Measurements from ENCODE around the gene MBOAT2. TPM values are rescaled to one million over a fixed set of nuclear protein-coding genes. Genes with fewer than 3 reads are reported as not detected.

Gene MBOAT2
- total RNA-seq, 1 experiment from 2014 or later: 16.8 TPM

DNA sequence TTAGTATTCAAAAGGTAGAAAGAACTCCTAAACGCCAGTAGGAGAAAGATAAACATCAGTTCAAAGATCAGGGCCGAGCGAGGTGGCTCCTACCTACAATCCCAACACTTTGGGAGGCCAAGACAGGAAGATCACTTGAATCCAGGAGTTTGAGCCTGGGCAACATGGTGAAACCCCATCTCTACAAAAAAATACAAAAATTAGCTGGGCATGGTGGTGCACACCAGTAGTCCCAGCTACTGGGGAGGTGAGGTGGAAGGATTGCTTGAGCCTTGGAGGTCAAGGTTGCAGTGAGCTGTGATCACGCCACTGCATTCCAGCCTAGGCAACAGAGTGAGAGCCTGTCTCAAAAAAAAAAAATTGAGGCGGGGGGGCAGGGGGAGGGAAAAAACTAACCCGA lies 40.6 kb downstream of the MBOAT2 start:
- peaks cover 3% of the 10 kb centered on the region; the same call in 1 of the 2 replicates for H4K20me1 ChIP-seq (ENCODE audit: insufficient read depth)
- H3K9ac ChIP-seq (ENCODE audit: low read length): no peak overlapping the region
- no peaks in the 10 kb centered on the region for H3K9me3 ChIP-seq (ENCODE audit: control insufficient read depth in 1 of 2, insufficient read depth in 1 of 2, low read depth in 1 of 2, low read length in 2 of 2)
- peaks cover 4% of the 10 kb centered on the region; the same call in 1 of the 2 replicates for H3K79me2 ChIP-seq (ENCODE audit: insufficient read depth, low read length)
- H3K36me3 ChIP-seq (ENCODE audit: control insufficient read depth in 1 of 2, insufficient read depth in 2 of 2, low read length in 2 of 2): no peaks in the 10 kb centered on the region
- H3K27ac ChIP-seq (ENCODE audit: low read depth, low read length): no peak overlapping the region
- no peak overlapping the region for H3K4me2 ChIP-seq (ENCODE audit: low read length)
- H3K27me3 ChIP-seq (ENCODE audit: insufficient read depth, low read length): no peaks in the 10 kb centered on the region
- no peak overlapping the region for H3K4me3 ChIP-seq (replicated peaks in 1 of 2; ENCODE audit: low read depth in 1 of 2, low read length in 2 of 2)
- no TSS peak for BruUV-seq (replicated peaks)
- no peaks in the 10 kb centered on the region; the same call in 1 of the 2 replicates for H3K9me2 ChIP-seq (ENCODE audit: insufficient read depth)
- H3K4me1 ChIP-seq (ENCODE audit: control insufficient read depth in 1 of 2, insufficient read depth in 2 of 2, low read length in 2 of 2): no peaks in the 10 kb centered on the region
- H2AFZ ChIP-seq (ENCODE audit: low read depth, low read length, poor library complexity, severe bottlenecking): no peak overlapping the region
- ATAC-seq: no peak
- RAD21 ChIA-PET (ENCODE audit: low non-redundant PET in 1 of 2, low total read pairs in 2 of 2, uncharacterized antibody in 2 of 2, unreplicated experiment in 2 of 2): no interaction called here
- POLR2A ChIA-PET: no interaction called here
- no peak for TF ChIP-seq EGR1 (IDR thresholded peaks at IDR 0.05; ENCODE audit: low read depth)
- no peak for TF ChIP-seq JUND (IDR thresholded peaks at IDR 0.05)
- no peak for TF ChIP-seq CEBPB (IDR thresholded peaks at IDR 0.05; ENCODE audit: low read depth)
- no peak for TF ChIP-seq SIN3A (IDR thresholded peaks at IDR 0.05; ENCODE audit: low read depth)
- TF ChIP-seq ELF1 (IDR thresholded peaks at IDR 0.05; ENCODE audit: borderline replicate concordance, low read depth): no peak
- TF ChIP-seq CBX3 (IDR thresholded peaks at IDR 0.05; ENCODE audit: low read depth): no peak
- no peak for TF ChIP-seq TCF7L2 (IDR thresholded peaks at IDR 0.05; ENCODE audit: borderline replicate concordance, extremely low read depth, insufficient read depth, insufficient read length)
- TF ChIP-seq ZFX (IDR thresholded peaks at IDR 0.05): no peak
- TF ChIP-seq EZH2 (IDR thresholded peaks at IDR 0.05): no peak
- no peak for TF ChIP-seq FOSL1 (IDR thresholded peaks at IDR 0.05; ENCODE audit: low read depth)
- TF ChIP-seq ZNF274 (IDR thresholded peaks at IDR 0.05; ENCODE audit: low read depth, low read length): no peak
- TF ChIP-seq POLR2A (IDR thresholded peaks at IDR 0.05; ENCODE audit: borderline replicate concordance, extremely low read depth, insufficient read depth, insufficient read length): no peak
- no peak for TF ChIP-seq POLR2AphosphoS5 (IDR thresholded peaks at IDR 0.05; ENCODE audit: low read depth, low read length)
- TF ChIP-seq YY1 (IDR thresholded peaks at IDR 0.05; ENCODE audit: extremely low read depth, insufficient replicate concordance, low read depth, low read length): no peak
- TF ChIP-seq RAD21 (IDR thresholded peaks at IDR 0.05; ENCODE audit: low read depth): no peak
- no peak for TF ChIP-seq SRF (IDR thresholded peaks at IDR 0.05; ENCODE audit: low read depth)
- TF ChIP-seq, protein P1, sequence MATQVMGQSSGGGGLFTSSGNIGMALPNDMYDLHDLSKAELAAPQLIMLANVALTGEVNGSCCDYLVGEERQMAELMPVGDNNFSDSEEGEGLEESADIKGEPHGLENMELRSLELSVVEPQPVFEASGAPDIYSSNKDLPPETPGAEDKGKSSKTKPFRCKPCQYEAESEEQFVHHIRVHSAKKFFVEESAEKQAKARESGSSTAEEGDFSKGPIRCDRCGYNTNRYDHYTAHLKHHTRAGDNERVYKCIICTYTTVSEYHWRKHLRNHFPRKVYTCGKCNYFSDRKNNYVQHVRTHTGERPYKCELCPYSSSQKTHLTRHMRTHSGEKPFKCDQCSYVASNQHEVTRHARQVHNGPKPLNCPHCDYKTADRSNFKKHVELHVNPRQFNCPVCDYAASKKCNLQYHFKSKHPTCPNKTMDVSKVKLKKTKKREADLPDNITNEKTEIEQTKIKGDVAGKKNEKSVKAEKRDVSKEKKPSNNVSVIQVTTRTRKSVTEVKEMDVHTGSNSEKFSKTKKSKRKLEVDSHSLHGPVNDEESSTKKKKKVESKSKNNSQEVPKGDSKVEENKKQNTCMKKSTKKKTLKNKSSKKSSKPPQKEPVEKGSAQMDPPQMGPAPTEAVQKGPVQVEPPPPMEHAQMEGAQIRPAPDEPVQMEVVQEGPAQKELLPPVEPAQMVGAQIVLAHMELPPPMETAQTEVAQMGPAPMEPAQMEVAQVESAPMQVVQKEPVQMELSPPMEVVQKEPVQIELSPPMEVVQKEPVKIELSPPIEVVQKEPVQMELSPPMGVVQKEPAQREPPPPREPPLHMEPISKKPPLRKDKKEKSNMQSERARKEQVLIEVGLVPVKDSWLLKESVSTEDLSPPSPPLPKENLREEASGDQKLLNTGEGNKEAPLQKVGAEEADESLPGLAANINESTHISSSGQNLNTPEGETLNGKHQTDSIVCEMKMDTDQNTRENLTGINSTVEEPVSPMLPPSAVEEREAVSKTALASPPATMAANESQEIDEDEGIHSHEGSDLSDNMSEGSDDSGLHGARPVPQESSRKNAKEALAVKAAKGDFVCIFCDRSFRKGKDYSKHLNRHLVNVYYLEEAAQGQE (IDR thresholded peaks at IDR 0.05; ENCODE audit: low read depth): no peak
- TF ChIP-seq, protein P2, sequence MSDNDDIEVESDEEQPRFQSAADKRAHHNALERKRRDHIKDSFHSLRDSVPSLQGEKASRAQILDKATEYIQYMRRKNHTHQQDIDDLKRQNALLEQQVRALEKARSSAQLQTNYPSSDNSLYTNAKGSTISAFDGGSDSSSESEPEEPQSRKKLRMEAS (IDR thresholded peaks at IDR 0.05): no peak
- intact Hi-C loops (cut with micrococcal nuclease): no loop called here
- DNase-seq (ENCODE audit: low read depth, low spot score): no peak
- CTCF ChIA-PET: no interaction called here

All from HCT116 (cell line).